GM06990 (cell line): Measurements from ENCODE around the gene NPC1.

Experiments
- DNase-seq: peaks from one replicate; pipeline ENCODE4 v3.0.0-alpha.2; 2011; ENCODE audit not compliant: insufficient read length; ENCODE audit errors: extremely low read depth
- H3K27me3 ChIP-seq: replicated peaks from 2 replicates; pipeline ENCODE4 v1.6.0; 2011; ENCODE audit warnings: low read length; ENCODE audit not compliant: control insufficient read depth, insufficient read depth
- H3K36me3 ChIP-seq: 2 replicates; pipeline ENCODE4 v1.5.1; 2011; ENCODE audit warnings: low read length; ENCODE audit not compliant: control insufficient read depth, insufficient read depth
- H3K4me3 ChIP-seq: replicated peaks from 2 replicates; pipeline ENCODE4 v1.5.1; 2011; ENCODE audit warnings: low read depth, mild to moderate bottlenecking, control low read depth, low read length
- TF ChIP-seq, protein P1 (sequence below): IDR thresholded peaks from 2 replicates; pipeline ENCODE4 v1.5.1; 2011; ENCODE audit warnings: low read length, control low read depth, mild to moderate bottlenecking, inconsistent platforms; ENCODE audit not compliant: insufficient read depth, poor library complexity, severe bottlenecking

Gene NPC1

GRCh38 chr18:23585007-23585871, 1.1 kb downstream of the NPC1 start:
- DNase-seq = peak; percentile 11
- TF ChIP-seq, protein P1, sequence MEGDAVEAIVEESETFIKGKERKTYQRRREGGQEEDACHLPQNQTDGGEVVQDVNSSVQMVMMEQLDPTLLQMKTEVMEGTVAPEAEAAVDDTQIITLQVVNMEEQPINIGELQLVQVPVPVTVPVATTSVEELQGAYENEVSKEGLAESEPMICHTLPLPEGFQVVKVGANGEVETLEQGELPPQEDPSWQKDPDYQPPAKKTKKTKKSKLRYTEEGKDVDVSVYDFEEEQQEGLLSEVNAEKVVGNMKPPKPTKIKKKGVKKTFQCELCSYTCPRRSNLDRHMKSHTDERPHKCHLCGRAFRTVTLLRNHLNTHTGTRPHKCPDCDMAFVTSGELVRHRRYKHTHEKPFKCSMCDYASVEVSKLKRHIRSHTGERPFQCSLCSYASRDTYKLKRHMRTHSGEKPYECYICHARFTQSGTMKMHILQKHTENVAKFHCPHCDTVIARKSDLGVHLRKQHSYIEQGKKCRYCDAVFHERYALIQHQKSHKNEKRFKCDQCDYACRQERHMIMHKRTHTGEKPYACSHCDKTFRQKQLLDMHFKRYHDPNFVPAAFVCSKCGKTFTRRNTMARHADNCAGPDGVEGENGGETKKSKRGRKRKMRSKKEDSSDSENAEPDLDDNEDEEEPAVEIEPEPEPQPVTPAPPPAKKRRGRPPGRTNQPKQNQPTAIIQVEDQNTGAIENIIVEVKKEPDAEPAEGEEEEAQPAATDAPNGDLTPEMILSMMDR = no peak
- H3K4me3 ChIP-seq = peak overlapping the region; percentile 95
- peaks cover 2% of the 10 kb centered on the region for H3K36me3 ChIP-seq
- H3K27me3 ChIP-seq = no peaks in the 10 kb centered on the region

DNA sequence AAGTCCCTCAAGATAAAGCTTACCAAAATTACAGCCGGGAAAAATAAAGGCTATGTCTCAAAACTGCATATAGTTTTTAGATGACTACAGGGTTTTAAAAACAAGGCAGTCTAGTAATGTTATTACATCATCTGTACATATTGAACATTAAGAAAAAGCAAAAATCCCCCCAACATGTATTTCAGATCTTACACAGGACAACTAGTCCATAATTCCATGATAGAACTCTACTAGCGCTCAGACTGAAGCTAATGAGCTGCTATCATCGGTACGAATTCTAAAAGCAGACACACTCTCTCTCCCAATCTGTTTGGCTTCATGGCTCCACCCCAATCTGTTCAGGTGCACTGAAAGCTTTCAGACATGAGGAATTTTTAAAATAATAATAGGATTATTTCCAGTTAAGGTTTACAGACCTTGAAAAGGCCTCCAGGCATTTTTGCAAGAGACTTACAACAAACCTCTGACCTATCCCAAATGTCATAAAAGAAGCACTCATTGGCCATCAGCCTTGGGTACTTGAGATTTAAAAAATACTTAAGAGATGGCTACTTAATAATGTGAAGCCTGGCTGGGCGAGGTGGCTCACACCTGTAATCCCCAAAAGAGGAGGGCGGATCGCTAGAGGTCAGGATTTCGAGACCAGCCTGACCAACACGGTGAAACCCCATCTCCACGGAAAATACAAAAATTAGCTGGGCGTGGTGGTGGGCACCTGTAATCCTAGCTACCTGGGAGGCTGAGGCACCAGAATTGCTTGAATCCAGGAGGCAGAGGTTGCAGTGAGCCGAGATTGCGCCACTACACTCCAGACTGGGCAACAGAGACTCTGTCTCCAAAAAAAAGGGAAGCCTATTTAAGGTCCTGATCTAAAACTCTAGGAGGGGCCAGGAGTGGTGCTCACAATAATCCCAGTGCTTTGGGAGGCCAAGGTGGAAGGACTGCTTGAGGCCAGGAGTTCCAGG, 2.0 kb downstream of the NPC1 start:
- DNase-seq = no peak
- Histone ChIP-seq H3K4me3 (no peak overlapping the region), H3K36me3 (peaks cover 2% of the 10 kb centered on the region), H3K27me3 (no peaks in the 10 kb centered on the region)
- TF ChIP-seq, protein P1 = no peak

- no peak for DNase-seq
- H3K4me3 ChIP-seq = no peak overlapping the region
- H3K27me3 ChIP-seq = no peaks in the 10 kb centered on the region
- H3K36me3 ChIP-seq = peaks cover 2% of the 10 kb centered on the region
- TF ChIP-seq, protein P1 = no peak
Measured at GRCh38 chr18:23583071-23583865, 3.0 kb downstream of the NPC1 start.

- no peak for DNase-seq
- Histone ChIP-seq H3K36me3 (peaks cover 3% of the 10 kb centered on the region), H3K27me3 (no peaks in the 10 kb centered on the region), H3K4me3 (no peak overlapping the region)
- TF ChIP-seq, protein P1 = no peak
Measured at GRCh38 chr18:23580677-23581367, 5.5 kb downstream of the NPC1 start.
